KG1 (cell line): Measurements from ENCODE around the gene DDIT3.
A peak's percentile ranks its signal among the peaks of the same experiment; 100 is the strongest.
"Not testable (repeated sequence)": the region's sequence is repeated elsewhere in the genome, so short reads cannot be mapped to it uniquely, and the experiment has no call there.

Source experiments
- DNase-seq: peaks from one replicate; lab custom pipeline; 2025; lab: John Stamatoyannopoulos, UW

DDIT3 gene

DNA sequence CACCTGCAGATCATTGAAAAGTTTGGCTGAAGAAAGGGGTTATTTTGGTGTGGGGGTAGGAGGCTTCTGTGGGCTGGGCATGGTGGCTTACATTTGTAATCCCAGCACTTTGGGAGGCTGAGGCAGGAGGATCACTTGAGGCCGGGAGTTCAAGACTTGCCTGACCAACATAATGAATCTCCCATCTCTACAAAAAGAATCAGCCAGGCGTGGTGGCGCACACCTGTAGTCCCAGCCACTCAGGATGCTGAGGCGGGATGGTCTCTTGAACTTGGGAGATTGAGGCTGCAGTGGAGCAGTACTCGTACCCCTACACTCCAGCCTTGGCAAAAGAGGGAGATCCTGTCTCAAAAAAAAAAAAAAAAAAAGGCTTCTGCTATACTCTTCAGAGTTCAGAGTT lies 7.0 kb downstream of the DDIT3 start:
- no peak for DNase-seq

DNA sequence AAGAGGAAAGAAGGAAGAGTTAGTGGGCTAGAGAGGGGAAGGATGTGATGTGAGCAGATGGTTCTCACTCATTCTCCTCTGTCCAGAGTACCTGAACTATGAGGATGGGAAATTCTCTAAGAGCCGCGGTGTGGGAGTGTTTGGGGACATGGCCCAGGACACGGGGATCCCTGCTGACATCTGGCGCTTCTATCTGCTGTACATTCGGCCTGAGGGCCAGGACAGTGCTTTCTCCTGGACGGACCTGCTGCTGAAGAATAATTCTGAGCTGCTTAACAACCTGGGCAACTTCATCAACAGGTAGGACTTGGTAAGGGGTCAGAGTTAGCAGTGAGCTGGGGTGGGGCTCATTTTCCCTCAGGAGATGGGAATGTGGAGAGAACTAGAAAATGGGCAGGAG lies 7.6 kb downstream of the DDIT3 start:
- no peak for DNase-seq

DNA sequence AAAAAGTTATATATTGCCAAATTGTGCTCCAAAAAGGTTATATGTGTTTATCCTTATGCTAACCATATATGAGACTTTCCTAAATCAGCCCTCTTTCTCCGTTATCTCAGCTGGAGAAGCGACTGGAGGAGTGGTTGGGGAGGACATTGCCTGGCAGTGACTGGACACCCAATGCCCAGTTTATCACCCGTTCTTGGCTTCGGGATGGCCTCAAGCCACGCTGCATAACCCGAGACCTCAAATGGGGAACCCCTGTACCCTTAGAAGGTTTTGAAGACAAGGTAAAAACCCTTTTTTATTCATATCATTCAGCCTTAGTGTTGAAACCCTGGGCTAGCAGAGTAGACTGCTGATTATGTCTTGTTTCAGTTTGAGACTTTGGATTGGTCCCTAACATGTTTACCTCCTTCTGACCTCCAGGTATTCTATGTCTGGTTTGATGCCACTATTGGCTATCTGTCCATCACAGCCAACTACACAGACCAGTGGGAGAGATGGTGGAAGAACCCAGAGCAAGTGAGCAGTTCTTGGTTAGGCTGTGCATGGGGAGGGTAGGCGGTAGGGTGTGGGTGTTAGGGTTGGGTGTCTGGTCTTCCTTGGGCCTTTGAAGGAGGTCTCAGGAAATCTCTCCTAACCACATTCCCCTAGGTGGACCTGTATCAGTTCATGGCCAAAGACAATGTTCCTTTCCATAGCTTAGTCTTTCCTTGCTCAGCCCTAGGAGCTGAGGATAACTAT lies 8.6 kb downstream of the DDIT3 start:
- no peak for DNase-seq

DNA sequence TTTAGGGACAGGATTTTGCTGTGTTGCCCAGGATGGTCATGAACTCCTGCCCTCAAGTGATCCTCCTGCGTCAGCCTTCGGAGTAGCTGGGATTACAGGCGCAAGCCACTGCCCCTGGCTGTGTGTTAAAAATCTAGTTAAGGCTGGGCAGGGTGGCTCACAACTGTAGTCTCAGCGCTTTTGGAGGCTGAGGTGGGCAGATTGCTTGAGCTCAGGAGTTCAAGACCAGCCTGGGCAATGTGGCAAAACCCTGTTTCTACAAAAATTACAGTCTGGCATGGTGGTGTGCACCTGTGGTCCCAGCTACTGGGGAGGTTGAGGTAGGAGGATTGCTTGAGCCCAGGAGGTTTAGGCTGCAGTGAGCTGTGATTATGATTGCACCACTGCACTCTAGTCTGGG lies 9.2 kb downstream of the DDIT3 start:
- no peak for DNase-seq

DNA sequence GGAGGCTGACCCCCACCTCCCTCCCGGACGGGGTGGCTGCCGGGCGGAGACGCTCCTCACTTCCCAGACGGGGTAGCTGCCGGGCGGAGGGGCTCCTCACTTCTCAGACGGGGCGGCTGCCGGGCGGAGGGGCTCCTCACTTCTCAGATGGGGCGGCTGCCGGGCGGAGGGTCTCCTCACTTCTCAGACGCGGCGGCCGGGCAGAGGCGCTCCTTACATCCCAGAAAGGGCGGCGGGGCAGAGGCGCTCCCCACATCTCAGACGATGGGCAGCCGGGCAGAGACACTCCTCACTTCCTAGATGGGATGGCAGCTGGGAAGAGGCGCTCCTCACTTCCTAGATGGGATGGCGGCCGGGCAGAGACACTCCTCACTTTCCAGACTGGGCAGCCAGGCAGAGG lies 12.5 kb downstream of the DDIT3 start:
- not testable (repeated sequence) for DNase-seq

GRCh38 chr12:57506541-57506940 lies 13.8 kb downstream of the DDIT3 start:
- DNase-seq = not testable (repeated sequence)

GRCh38 chr12:57502311-57502969 lies 17.9 kb downstream of the DDIT3 start:
- not testable (repeated sequence) for DNase-seq

DNA sequence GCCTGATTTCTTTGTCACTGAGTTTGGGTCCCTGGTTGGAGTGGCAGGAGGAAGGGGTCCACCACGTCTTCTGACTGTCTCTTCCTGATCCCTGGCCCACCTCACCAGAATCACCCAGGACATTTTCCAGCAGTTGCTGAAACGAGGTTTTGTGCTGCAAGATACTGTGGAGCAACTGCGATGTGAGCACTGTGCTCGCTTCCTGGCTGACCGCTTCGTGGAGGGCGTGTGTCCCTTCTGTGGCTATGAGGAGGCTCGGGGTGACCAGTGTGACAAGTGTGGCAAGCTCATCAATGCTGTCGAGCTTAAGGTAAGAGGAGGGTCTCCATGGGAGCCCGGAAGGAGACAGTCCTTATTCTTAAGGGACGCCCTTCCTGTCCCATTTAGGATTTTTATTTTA lies 20.1 kb downstream of the DDIT3 start:
- no peak for DNase-seq

DNA sequence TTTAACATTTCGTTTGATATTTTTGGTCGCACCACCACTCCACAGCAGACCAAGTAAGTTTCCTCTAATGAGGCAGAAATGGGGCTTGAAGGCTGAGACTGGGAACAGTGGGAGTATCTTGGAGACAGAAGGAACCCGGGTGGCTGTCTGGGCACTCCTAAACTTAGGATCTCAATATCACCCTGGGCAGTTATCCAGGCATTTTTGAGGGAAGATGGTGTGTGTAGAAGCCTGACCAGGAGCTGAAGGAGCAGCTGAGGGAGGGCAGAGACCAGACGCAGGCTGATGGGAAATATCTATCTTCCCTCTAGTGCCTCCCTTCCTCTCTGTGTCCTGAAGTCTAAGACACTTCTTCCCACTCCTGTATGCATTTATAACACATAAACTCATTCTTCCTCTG lies 21.7 kb downstream of the DDIT3 start:
- no peak for DNase-seq

GRCh38 chr12:57498132-57498502 lies 22.2 kb downstream of the DDIT3 start:
- no peak for DNase-seq

GRCh38 chr12:57497223-57498131 lies 22.8 kb downstream of the DDIT3 start:
- no peak for DNase-seq

DNA sequence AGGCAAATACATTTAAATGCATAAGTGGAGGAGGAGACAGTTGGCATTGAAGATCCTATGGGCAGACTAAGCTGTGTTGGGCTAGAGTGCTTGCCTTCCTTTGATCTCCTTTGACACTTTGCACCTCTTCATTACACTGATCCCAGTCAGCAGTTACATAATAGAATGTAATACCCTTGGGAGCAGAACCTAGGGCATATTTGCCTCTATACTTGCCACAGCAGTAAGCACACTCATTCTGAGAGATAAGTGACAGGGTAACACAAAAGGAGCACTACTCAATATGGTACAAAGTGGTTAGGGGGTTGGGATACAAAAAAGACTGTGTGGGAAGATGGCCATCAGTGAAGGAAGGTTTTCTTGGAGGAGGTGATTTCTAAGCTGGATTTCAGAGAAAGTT lies 23.5 kb downstream of the DDIT3 start:
- no peak for DNase-seq

DNA sequence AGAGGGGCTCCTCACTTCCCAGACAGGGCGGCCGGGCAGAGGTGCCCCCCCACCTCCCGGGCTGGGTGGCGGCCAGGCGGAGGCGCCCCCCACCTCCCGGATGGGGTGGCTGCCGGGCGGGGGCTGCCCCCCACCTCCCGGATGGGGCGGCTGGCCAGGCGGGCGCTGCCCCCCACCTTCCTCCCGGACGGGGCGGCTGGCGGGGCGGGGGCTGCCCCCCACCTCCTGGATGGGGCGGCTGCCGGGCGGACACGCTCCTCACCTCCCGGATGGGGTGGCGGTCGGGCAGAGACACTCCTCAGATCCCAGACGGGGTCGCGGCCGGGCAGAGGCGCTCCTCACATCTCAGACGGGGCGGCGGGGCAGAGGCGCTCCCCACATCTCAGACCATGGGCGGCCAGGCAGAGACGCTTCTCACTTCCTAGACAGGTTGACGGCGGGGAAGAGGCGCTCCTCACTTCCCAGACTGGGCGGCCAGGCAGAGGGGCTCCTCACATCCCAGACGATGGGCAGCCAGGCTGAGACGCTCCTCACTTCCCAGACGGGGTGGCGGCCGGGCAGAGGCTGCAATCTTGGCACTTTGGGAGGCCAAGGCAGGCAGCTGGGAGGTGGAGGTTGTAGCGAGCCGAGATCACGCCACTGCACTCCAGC lies 25.1 kb downstream of the DDIT3 start:
- DNase-seq = not testable (repeated sequence)

- DNase-seq = no peak
Measured at GRCh38 chr12:57491393-57492280, 28.7 kb downstream of the DDIT3 start.

DNA sequence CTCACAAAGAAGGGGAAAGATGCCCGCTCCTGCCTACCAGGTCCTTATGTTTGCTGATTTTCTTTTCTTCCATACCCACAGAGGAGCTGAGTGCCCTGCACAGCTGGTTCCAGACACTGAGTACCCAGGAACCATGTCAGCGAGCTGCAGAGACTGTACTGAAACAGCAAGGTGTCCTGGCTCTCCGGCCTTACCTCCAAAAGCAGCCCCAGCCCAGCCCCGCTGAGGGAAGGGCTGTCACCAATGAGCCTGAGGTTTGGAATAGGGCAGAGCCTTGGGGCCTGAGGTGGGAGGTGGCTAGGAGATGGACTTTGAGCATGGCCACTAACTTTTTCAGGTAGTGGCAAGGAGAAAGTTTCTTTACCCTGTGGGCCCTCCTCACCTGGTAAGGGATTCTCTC lies 30.2 kb downstream of the DDIT3 start:
- DNase-seq = no peak

- DNase-seq = no peak
Measured at GRCh38 chr12:57489157-57489641, 31.1 kb downstream of the DDIT3 start.

- DNase-seq = no peak
Measured at GRCh38 chr12:57488402-57489156, 31.7 kb downstream of the DDIT3 start.

GRCh38 chr12:57487597-57488401 lies 32.5 kb downstream of the DDIT3 start, which contains the start of gene MARS1:
Gene MARS1 (plus strand): TSS chr12:57488068. CDS start chr12:57488091, 23 bp downstream.
- DNase-seq = peak; percentile 70

- DNase-seq = no peak
Measured at GRCh38 chr12:57487055-57487596, 33.2 kb downstream of the DDIT3 start.
